ENCODE measurements around the gene SHISA5. TPM values are rescaled to one million over a fixed set of nuclear protein-coding genes. Genes with fewer than 3 reads are reported as not detected.

SHISA5 gene
- total and polyA plus RNA-seq, 2 of the 4 experiments (the other 2 are of a cell fraction): 82.3 to 162 TPM

DNA sequence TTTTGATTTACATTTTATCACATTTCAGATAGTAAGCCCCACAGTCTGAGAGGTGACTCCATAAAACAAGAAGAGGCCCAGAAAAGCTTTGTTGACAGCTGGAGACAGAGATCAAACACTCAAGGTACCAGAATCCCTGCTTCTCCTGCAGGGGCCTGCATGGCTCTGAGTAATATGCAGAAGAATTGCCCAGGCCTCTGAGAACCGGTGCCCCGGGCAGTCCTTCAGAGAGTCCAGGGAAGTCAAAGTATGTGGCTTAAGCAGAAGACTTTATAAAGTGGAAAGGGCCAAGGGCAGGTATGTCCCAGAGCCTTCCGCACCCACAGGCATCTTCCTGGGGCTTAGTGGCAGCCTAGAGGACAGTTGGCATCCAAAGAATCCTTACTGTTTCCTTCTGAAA, 44.6 kb downstream of the SHISA5 start:
- Histone ChIP-seq H3K9me1 (ENCODE audit: insufficient read depth, low read length) (no peaks in the 10 kb centered on the region), H4K5ac (ENCODE audit: low read depth, low read length) (no peak overlapping the region), H4K20me1 (ENCODE audit: insufficient read depth, low read length) (no peaks in the 10 kb centered on the region), H3K23ac (ENCODE audit: low read depth, low read length) (no peak overlapping the region), H2AK5ac (ENCODE audit: low read depth, low read length) (no peak overlapping the region), H2BK120ac (ENCODE audit: low read depth, low read length) (no peak overlapping the region), H3K56ac (ENCODE audit: extremely low read depth, insufficient read depth, low read length) (no peak overlapping the region), H4K8ac (ENCODE audit: low read depth in 2 of 2, low read length in 2 of 2) (no peak overlapping the region), H4K91ac (ENCODE audit: insufficient read depth, low read depth, low read length) (no peak overlapping the region), H3K18ac (ENCODE audit: low read depth, low read length) (no peak overlapping the region), H3K4me2 (ENCODE audit: low read depth, low read length) (no peak overlapping the region), H3K4ac (ENCODE audit: low read depth, low read length) (no peak overlapping the region), H3K4me3 (ENCODE audit: insufficient read depth, low read depth, low read length) (no peak overlapping the region), H3K79me1 (ENCODE audit: low read depth in 1 of 2, low read length in 2 of 2) (no peaks in the 10 kb centered on the region; a peak in 1 of 4 replicates), H3K9me3 (ENCODE audit: control insufficient read depth, insufficient read depth, low read length) (no peaks in the 10 kb centered on the region), H2AFZ (replicated peaks; ENCODE audit: low read length, poor library complexity) (no peak overlapping the region), H3K27ac (ENCODE audit: insufficient read depth, low read length) (no peak overlapping the region), H3K4me1 (ENCODE audit: control insufficient read depth, insufficient read depth, low read length) (no peaks in the 10 kb centered on the region), H3K14ac (replicated peaks; ENCODE audit: low read depth, low read length) (no peak overlapping the region), H3K27me3 (ENCODE audit: control insufficient read depth, insufficient read depth, low read length) (no peaks in the 10 kb centered on the region), H3K36me3 (ENCODE audit: control insufficient read depth, insufficient read depth, low read length) (peaks cover 30% of the 10 kb centered on the region), H2BK15ac (ENCODE audit: low read depth, low read length) (no peak overlapping the region), H2BK20ac (ENCODE audit: low read depth, low read length) (no peak overlapping the region), H2AK9ac (replicated peaks; ENCODE audit: low read depth, low read length, poor library complexity) (no peak overlapping the region), H3K9ac (ENCODE audit: low read depth, low read length) (no peak overlapping the region), H2BK5ac (ENCODE audit: low read depth, low read length, poor library complexity, severe bottlenecking) (no peak overlapping the region)
- no peak for ATAC-seq (ENCODE audit: low read depth)
- intact Hi-C loops (cut with micrococcal nuclease) (no loop called here), dilution Hi-C loops (cut with HindIII; ENCODE audit: low sequenced_read_pairs, unreplicated experiment) (no loop called here), in situ Hi-C loops (cut with MboI; ENCODE audit: low sequenced_read_pairs) (no loop called here)
- no peak for DNase-seq
- POLR2A ChIA-PET (ENCODE audit: unreplicated experiment): no interaction called here
- TF ChIP-seq CEBPB (IDR thresholded peaks at IDR 0.05; ENCODE audit: low read depth, low read length): no peak
- no peak for TF ChIP-seq FOS (IDR thresholded peaks at IDR 0.05; ENCODE audit: low read depth, low read length)
- no peak for TF ChIP-seq USF2 (IDR thresholded peaks at IDR 0.05; ENCODE audit: low read depth, low read length)
- no peak for TF ChIP-seq RCOR1 (IDR thresholded peaks at IDR 0.05; ENCODE audit: insufficient replicate concordance, low read length)
- no peak for TF ChIP-seq ELK1 (IDR thresholded peaks at IDR 0.05; ENCODE audit: borderline replicate concordance, low read depth, low read length)
- no peak for TF ChIP-seq SMC3 (IDR thresholded peaks at IDR 0.05; ENCODE audit: low read depth, low read length)
- no peak for TF ChIP-seq BHLHE40 (IDR thresholded peaks at IDR 0.05; ENCODE audit: low read depth, low read length)
- no CpG with 5 or more reads among the region's 3 CpGs for WGBS, 2 experiments (ENCODE audit: extremely low coverage in 2 of 2, insufficient read length in 1 of 2)
- no TSS peak for BruUV-seq (replicated peaks)
- CTCF ChIA-PET: interaction anchor here (0.6 kb wide), 1 partner anchor 491 kb away, joined by 3 read pairs; no protein-coding TSS in a partner anchor
